HG02884 (cell line): ENCODE data around the gene DBH.
"Not testable (repeated sequence)": the region's sequence is repeated elsewhere in the genome, so short reads cannot be mapped to it uniquely, and the experiment has no call there.

Source experiments
- ATAC-seq: cut with Tn5 transposase; IDR thresholded peaks from one replicate; pipeline ENCODE4 v1.9.1; 2021; ENCODE audit warnings: mild to moderate bottlenecking, moderate library complexity; ENCODE audit not compliant: unreplicated experiment

Gene DBH

GRCh38 chr9:133619791-133620190 lies 16.4 kb upstream of the DBH start:
- ATAC-seq: no peak

GRCh38 chr9:133621725-133622267 lies 14.4 kb upstream of the DBH start:
- ATAC-seq: no peak

GRCh38 chr9:133622555-133622954 lies 13.6 kb upstream of the DBH start:
- no peak for ATAC-seq

- not testable (repeated sequence) for ATAC-seq
Measured at GRCh38 chr9:133626008-133626407, 10.2 kb upstream of the DBH start.

- ATAC-seq: no peak
Measured at GRCh38 chr9:133627341-133627740, 8.8 kb upstream of the DBH start.

- ATAC-seq: no peak
Measured at GRCh38 chr9:133628766-133629165, 7.4 kb upstream of the DBH start.

GRCh38 chr9:133629221-133630110 lies 6.7 kb upstream of the DBH start:
- ATAC-seq: no peak

- ATAC-seq: no peak
Measured at GRCh38 chr9:133631111-133631510, 5.1 kb upstream of the DBH start.

- no peak for ATAC-seq
Measured at GRCh38 chr9:133632806-133633680, 3.1 kb upstream of the DBH start.

- no peak for ATAC-seq
Measured at GRCh38 chr9:133633681-133634080, 2.5 kb upstream of the DBH start.

- ATAC-seq: no peak
Measured at GRCh38 chr9:133634081-133634691, 2.0 kb upstream of the DBH start.

GRCh38 chr9:133635098-133635497 lies 1.1 kb upstream of the DBH start:
- no peak for ATAC-seq

- ATAC-seq: no peak
Measured at GRCh38 chr9:133636902-133637301, 739 bp downstream of the DBH start.

GRCh38 chr9:133637451-133638055 lies 1.4 kb downstream of the DBH start:
- no peak for ATAC-seq

GRCh38 chr9:133638076-133638475 lies 1.9 kb downstream of the DBH start:
- no peak for ATAC-seq

- ATAC-seq: no peak
Measured at GRCh38 chr9:133638711-133639110, 2.5 kb downstream of the DBH start.

GRCh38 chr9:133639613-133640012 lies 3.5 kb downstream of the DBH start:
- no peak for ATAC-seq

GRCh38 chr9:133640160-133640559 lies 4.0 kb downstream of the DBH start:
- no peak for ATAC-seq

GRCh38 chr9:133640580-133641395 lies 4.6 kb downstream of the DBH start:
- ATAC-seq: no peak

GRCh38 chr9:133641396-133641655 lies 5.2 kb downstream of the DBH start:
- ATAC-seq: no peak
